Suppressor macrophage treated with lipopolysaccharide for 4 hours (primary cell): Measurements from ENCODE around the gene FCGR3A.
"Not testable (repeated sequence)": the region's sequence is repeated elsewhere in the genome, so short reads cannot be mapped to it uniquely, and the experiment has no call there.

Experiments
- DNase-seq: peaks from one replicate; pipeline ENCODE4 v3.0.0-alpha.2; 2020

Gene FCGR3A

GRCh38 chr1:161556143-161556542, 6.5 kb upstream of the FCGR3A start:
- DNase-seq = not testable (repeated sequence)

- peak; percentile 33 for DNase-seq
These were observed 5.3 kb upstream of the FCGR3A start for GRCh38 chr1:161554815-161555417.

GRCh38 chr1:161554340-161554739, 4.7 kb upstream of the FCGR3A start:
- not testable (repeated sequence) for DNase-seq

GRCh38 chr1:161553631-161554030, 4.0 kb upstream of the FCGR3A start:
- not testable (repeated sequence) for DNase-seq

GRCh38 chr1:161550942-161551341, 1.3 kb upstream of the FCGR3A start:
- not testable (repeated sequence) for DNase-seq

GRCh38 chr1:161548749-161549406, 740 bp downstream of the FCGR3A start:
- DNase-seq = peak; percentile 40

GRCh38 chr1:161547995-161548741, 1.4 kb downstream of the FCGR3A start:
- peak; percentile 56 for DNase-seq

- not testable (repeated sequence) for DNase-seq
These were observed 4.5 kb downstream of the FCGR3A start for GRCh38 chr1:161545005-161545731.

GRCh38 chr1:161543125-161543524, 6.5 kb downstream of the FCGR3A start:
- peak; percentile 60 for DNase-seq

- DNase-seq = not testable (repeated sequence)
These were observed 7.5 kb downstream of the FCGR3A start for GRCh38 chr1:161542091-161542559.

- DNase-seq = not testable (repeated sequence)
These were observed 9.1 kb downstream of the FCGR3A start for GRCh38 chr1:161540570-161540960.

- peak; percentile 91 for DNase-seq
These were observed 9.7 kb downstream of the FCGR3A start for GRCh38 chr1:161539731-161540569.

- not testable (repeated sequence) for DNase-seq
These were observed 10.6 kb downstream of the FCGR3A start for GRCh38 chr1:161538925-161539479.

- not testable (repeated sequence) for DNase-seq
These were observed 12.4 kb downstream of the FCGR3A start for GRCh38 chr1:161537068-161537669.

GRCh38 chr1:161532644-161533567, 16.7 kb downstream of the FCGR3A start:
- peak; percentile 66 for DNase-seq

- no peak for DNase-seq
These were observed 17.5 kb downstream of the FCGR3A start for GRCh38 chr1:161531986-161532643.

GRCh38 chr1:161530671-161531641, 18.7 kb downstream of the FCGR3A start:
- peak; percentile 92 for DNase-seq

GRCh38 chr1:161530158-161530557, 19.5 kb downstream of the FCGR3A start:
- peak; percentile 61 for DNase-seq
